ENCODE results near the gene PRKG1. TPM values are rescaled to one million over a fixed set of nuclear protein-coding genes. Genes with fewer than 3 reads are reported as not detected.

PRKG1 gene
- total and polyA plus RNA-seq, 2 donors (not counting 1 experiment from before 2014, with no cell fraction given), result not detected

DNA sequence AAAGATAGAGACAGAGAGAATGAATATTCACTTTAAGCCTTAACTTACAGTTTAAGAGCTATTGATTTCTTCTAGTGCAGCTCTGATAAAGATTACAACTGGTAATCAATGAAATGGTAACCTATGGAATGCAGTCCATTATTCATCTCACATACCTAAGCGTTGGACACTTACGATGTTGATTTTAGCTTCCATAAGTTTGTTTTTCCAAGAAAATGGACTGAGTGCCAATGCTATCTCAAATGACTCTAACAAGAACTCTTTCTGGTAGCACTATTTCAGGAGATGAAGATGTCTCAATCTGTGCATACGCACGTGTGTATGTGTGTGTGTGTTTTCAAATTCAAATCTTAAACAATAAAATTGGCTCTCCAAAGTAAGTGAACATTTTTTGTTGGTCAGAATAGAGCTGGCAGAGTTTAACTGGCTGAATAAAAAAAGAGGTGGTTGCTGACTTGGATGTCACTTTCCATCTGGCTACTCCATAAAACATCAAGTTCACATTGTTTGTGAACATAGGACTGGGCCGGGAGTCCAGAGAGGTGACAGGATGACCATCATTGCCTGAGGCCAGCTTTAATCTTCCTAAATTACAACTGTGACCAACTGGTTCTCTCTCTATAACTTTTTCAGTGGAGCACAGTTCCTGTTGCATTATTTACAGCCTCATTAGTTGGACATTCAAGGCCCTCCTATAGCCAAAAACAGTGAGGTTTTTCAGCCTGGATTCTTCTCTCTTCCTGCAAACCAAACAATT, 732.0 kb downstream of the PRKG1 start:
- no peak for ATAC-seq (ENCODE audit: low read depth)
- 100% methylated on average over 1 of the region's 5 CpGs for WGBS (ENCODE audit: insufficient coverage)
- H3K27me3 ChIP-seq (replicated peaks in 1 of 4; ENCODE audit: control extremely low read depth in 1 of 4, control insufficient read depth in 3 of 4, insufficient read depth in 4 of 4, low read length in 3 of 4), result no peaks in the 10 kb centered on the region
- no peaks in the 10 kb centered on the region for H3K9me3 Mint-ChIP-seq (ENCODE audit: insufficient read depth)
- intact Hi-C loops (cut with micrococcal nuclease), result no loop called here
- H3K4me1 ChIP-seq (ENCODE audit: control insufficient read depth in 2 of 2, insufficient read depth in 2 of 2, low read length in 2 of 2), result no peaks in the 10 kb centered on the region
- ChIA-PET CTCF (no interaction called here), POLR2A (no interaction called here)
- H3K4me3 Mint-ChIP-seq, result no peak overlapping the region
- no peak overlapping the region for H3K27ac ChIP-seq (ENCODE audit: low read length in 2 of 2)
- H3K4me1 Mint-ChIP-seq, result no peaks in the 10 kb centered on the region
- no peak overlapping the region for H3K4me3 ChIP-seq (ENCODE audit: control extremely low read depth in 1 of 5, extremely low read depth in 1 of 5, insufficient read depth in 1 of 5, low read depth in 2 of 5, low read length in 4 of 5)
- H3K9me3 ChIP-seq (ENCODE audit: control extremely low read depth in 1 of 3, control insufficient read depth in 2 of 3, insufficient read depth in 1 of 3, low read length in 2 of 3), result no peaks in the 10 kb centered on the region
- no peaks in the 10 kb centered on the region for H4K20me1 ChIP-seq (ENCODE audit: control insufficient read depth, insufficient read depth, low read length, poor library complexity, severe bottlenecking)
- no peak overlapping the region for H3K4me2 ChIP-seq (replicated peaks; ENCODE audit: low read depth, low read length, poor library complexity, severe bottlenecking)
- no peak for TF ChIP-seq EZH2 (IDR thresholded peaks at IDR 0.05; ENCODE audit: borderline replicate concordance, insufficient read depth, low read depth, low read length, poor library complexity, severe bottlenecking)
- TF ChIP-seq, protein P1, sequence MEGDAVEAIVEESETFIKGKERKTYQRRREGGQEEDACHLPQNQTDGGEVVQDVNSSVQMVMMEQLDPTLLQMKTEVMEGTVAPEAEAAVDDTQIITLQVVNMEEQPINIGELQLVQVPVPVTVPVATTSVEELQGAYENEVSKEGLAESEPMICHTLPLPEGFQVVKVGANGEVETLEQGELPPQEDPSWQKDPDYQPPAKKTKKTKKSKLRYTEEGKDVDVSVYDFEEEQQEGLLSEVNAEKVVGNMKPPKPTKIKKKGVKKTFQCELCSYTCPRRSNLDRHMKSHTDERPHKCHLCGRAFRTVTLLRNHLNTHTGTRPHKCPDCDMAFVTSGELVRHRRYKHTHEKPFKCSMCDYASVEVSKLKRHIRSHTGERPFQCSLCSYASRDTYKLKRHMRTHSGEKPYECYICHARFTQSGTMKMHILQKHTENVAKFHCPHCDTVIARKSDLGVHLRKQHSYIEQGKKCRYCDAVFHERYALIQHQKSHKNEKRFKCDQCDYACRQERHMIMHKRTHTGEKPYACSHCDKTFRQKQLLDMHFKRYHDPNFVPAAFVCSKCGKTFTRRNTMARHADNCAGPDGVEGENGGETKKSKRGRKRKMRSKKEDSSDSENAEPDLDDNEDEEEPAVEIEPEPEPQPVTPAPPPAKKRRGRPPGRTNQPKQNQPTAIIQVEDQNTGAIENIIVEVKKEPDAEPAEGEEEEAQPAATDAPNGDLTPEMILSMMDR (IDR thresholded peaks at IDR 0.05), result no peak
- H3K36me3 ChIP-seq (replicated peaks in 1 of 2; ENCODE audit: control extremely low read depth in 1 of 2, control insufficient read depth in 1 of 2, extremely low read depth in 1 of 2, insufficient read depth in 2 of 2, low read length in 1 of 2), result no peaks in the 10 kb centered on the region
- no peak for DNase-seq
- H3K27me3 Mint-ChIP-seq, result no peaks in the 10 kb centered on the region
- H3K9ac ChIP-seq (ENCODE audit: low read length), result no peak overlapping the region
- H3K27ac Mint-ChIP-seq, result no peak overlapping the region
- H2AFZ ChIP-seq (ENCODE audit: insufficient read depth, low read depth, low read length, poor library complexity, severe bottlenecking), result no peak overlapping the region
- H3K79me2 ChIP-seq (ENCODE audit: control insufficient read depth, insufficient read depth, low read length), result no peaks in the 10 kb centered on the region

DNA sequence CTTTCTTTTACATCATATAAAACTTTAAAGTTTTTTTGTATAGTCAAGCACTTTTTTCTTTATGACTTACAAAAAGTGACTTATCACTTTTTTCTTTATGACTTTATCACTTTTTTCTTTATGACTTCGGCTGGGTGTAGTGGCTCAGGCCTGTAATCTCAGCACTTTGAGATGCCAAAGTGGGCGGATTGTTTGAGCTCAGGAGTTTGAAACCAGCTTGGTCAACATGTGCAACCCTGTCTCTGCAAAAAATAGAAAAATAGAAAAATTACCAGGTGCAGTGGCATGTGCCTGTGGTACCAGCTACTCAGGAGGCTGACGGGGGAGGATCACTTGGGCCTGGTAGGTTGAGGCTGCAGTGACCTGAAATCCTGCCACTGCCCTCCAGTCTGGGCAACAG, 733.9 kb downstream of the PRKG1 start:
- Mint-ChIP-seq H3K9me3 (ENCODE audit: insufficient read depth) (no peaks in the 10 kb centered on the region), H3K27me3 (no peaks in the 10 kb centered on the region), H3K27ac (no peak overlapping the region), H3K4me3 (no peak overlapping the region), H3K4me1 (no peaks in the 10 kb centered on the region)
- no peaks in the 10 kb centered on the region for H3K36me3 ChIP-seq (replicated peaks in 1 of 2; ENCODE audit: control extremely low read depth in 1 of 2, control insufficient read depth in 1 of 2, extremely low read depth in 1 of 2, insufficient read depth in 2 of 2, low read length in 1 of 2)
- no peaks in the 10 kb centered on the region for H4K20me1 ChIP-seq (ENCODE audit: control insufficient read depth, insufficient read depth, low read length, poor library complexity, severe bottlenecking)
- intact Hi-C loops (cut with micrococcal nuclease), result no loop called here
- no peak overlapping the region for H3K27ac ChIP-seq (ENCODE audit: low read length in 2 of 2)
- H3K9me3 ChIP-seq (ENCODE audit: control extremely low read depth in 1 of 3, control insufficient read depth in 2 of 3, insufficient read depth in 1 of 3, low read length in 2 of 3), result no peaks in the 10 kb centered on the region
- H3K4me1 ChIP-seq (ENCODE audit: control insufficient read depth in 2 of 2, insufficient read depth in 2 of 2, low read length in 2 of 2), result no peaks in the 10 kb centered on the region
- 100% methylated on average over 1 of the region's 3 CpGs for WGBS (ENCODE audit: insufficient coverage)
- H2AFZ ChIP-seq (ENCODE audit: insufficient read depth, low read depth, low read length, poor library complexity, severe bottlenecking), result no peak overlapping the region
- no peaks in the 10 kb centered on the region for H3K79me2 ChIP-seq (ENCODE audit: control insufficient read depth, insufficient read depth, low read length)
- DNase-seq (no peak), ATAC-seq (ENCODE audit: low read depth) (no peak)
- H3K4me2 ChIP-seq (replicated peaks; ENCODE audit: low read depth, low read length, poor library complexity, severe bottlenecking), result no peak overlapping the region
- CTCF ChIA-PET, result no interaction called here
- H3K9ac ChIP-seq (ENCODE audit: low read length), result no peak overlapping the region
- POLR2A ChIA-PET, result no interaction called here
- H3K4me3 ChIP-seq (ENCODE audit: control extremely low read depth in 1 of 5, extremely low read depth in 1 of 5, insufficient read depth in 1 of 5, low read depth in 2 of 5, low read length in 4 of 5), result no peak overlapping the region
- no peak for TF ChIP-seq EZH2 (IDR thresholded peaks at IDR 0.05; ENCODE audit: borderline replicate concordance, insufficient read depth, low read depth, low read length, poor library complexity, severe bottlenecking)
- TF ChIP-seq, protein P1 (IDR thresholded peaks at IDR 0.05), result no peak
- H3K27me3 ChIP-seq (replicated peaks in 1 of 4; ENCODE audit: control extremely low read depth in 1 of 4, control insufficient read depth in 3 of 4, insufficient read depth in 4 of 4, low read length in 3 of 4), result no peaks in the 10 kb centered on the region

Data from B cell (primary cell).